Testis (tissue), 3 donors: Measurements from ENCODE around the gene CD27. TPM values are rescaled to one million over a fixed set of nuclear protein-coding genes. Genes with fewer than 3 reads are reported as not detected.

Experiments
- DNase-seq: peaks from one replicate; pipeline ENCODE4 v3.0.0-alpha.2; 2019
- H3K27ac ChIP-seq, 2 donors: fragments of 200-600 bp; sonication (generic); one replicate each; pipeline ENCODE4 v1.5.1; 2019
- H3K27me3 ChIP-seq: fragments of 200-600 bp; sonication (generic); one replicate; pipeline ENCODE4 v1.5.1; 2019
- H3K36me3 ChIP-seq: fragments of 200-600 bp; sonication (generic); one replicate; pipeline ENCODE4 v1.5.1; 2017; ENCODE audit warnings: low read depth; ENCODE audit errors: missing control alignments
- H3K4me1 ChIP-seq: fragments of 200-600 bp; sonication (generic); one replicate; pipeline ENCODE4 v1.5.1; 2019
- H3K4me3 ChIP-seq, 2 donors: fragments of 200-600 bp; sonication (generic); one replicate each; pipeline ENCODE4 v1.5.1; 2017 to 2019
- H3K9me3 ChIP-seq: fragments of 200-600 bp; sonication (generic); one replicate; pipeline ENCODE4 v1.5.1; 2017
- CTCF ChIP-seq, 3 experiments: fragments of 450-650 bp in 2 of 3; fragments of 200-600 bp in 1 of 3; sonication (generic) in 1 of 3; IDR thresholded peaks; one replicate each; pipeline ENCODE4 v1.5.1; 2016 to 2019; ENCODE audit warnings: antibody characterized with exemption in 3 of 3, mild to moderate bottlenecking in 2 of 3, moderate library complexity in 1 of 3
- POLR2A ChIP-seq: fragments of 450-650 bp; IDR thresholded peaks from one replicate; pipeline ENCODE4 v1.6.1; 2017; ENCODE audit warnings: antibody characterized with exemption, mild to moderate bottlenecking, moderate library complexity
- WGBS, 2 donors: methylation state at CpG; one replicate each; pipeline ENCODE4 v1.1.5; 2018; 5-methylcytosine and 5-hydroxymethylcytosine counted together
- intact Hi-C: fragments of 100-400 bp; cut with DNase I; formaldehyde crosslinking; loops from one replicate; pipeline ENCODE4 v1.15.1; 2023; ENCODE audit warnings: low total_unique reads
- polyA plus RNA-seq: library from polyadenylated mRNA; stranded (reverse); fragments of 350-450 nt; fragmentation: Illumina TruSeq; extraction: RNeasy Lipid Tissue Mini Kit (QIAGEN cat#74804); gene quantifications from one replicate; pipeline ENCODE4 v1.2.3, GENCODE V29; 2014; ENCODE audit warnings: low read depth, low replicate concordance; ENCODE audit not compliant: insufficient read depth
- total RNA-seq, 2 donors: library from RNA; depleted of rRNA; stranded (reverse); fragments of >200 nt; gene quantifications; one replicate each; pipeline ENCODE4 v1.2.3, GENCODE V29; 2016

The CD27 gene
- total and polyA plus RNA-seq, 3 donors from 2014 or later, result 0.74 to 3.7 TPM; not detected in 1

- peaks cover 13% of the 10 kb centered on the region for H3K4me1 ChIP-seq
- TF ChIP-seq CTCF (IDR thresholded peaks at IDR 0.05), result no peak
- TF ChIP-seq POLR2A, result no peak
- no peak overlapping the region for H3K4me3 ChIP-seq
- intact Hi-C loops, result no loop called here
- H3K27me3 ChIP-seq, result no peaks in the 10 kb centered on the region
- no peak for DNase-seq
- no peaks in the 10 kb centered on the region for H3K9me3 ChIP-seq
- H3K27ac ChIP-seq, result no peak overlapping the region
- no peaks in the 10 kb centered on the region for H3K36me3 ChIP-seq
These were observed 23.5 kb downstream of the CD27 start for GRCh38 chr12:6468283-6468575.

- intact Hi-C loops, result no loop called here
- H3K27me3 ChIP-seq, result no peaks in the 10 kb centered on the region
- 66 to 78% methylated on average over 6 of the region's 6 CpGs for WGBS, 2 donors
- peaks cover 13% of the 10 kb centered on the region for H3K4me1 ChIP-seq
- DNase-seq, result no peak
- H3K4me3 ChIP-seq, result no peak overlapping the region
- TF ChIP-seq POLR2A (no peak), CTCF (IDR thresholded peaks at IDR 0.05) (no peak)
- no peak overlapping the region for H3K27ac ChIP-seq
- H3K36me3 ChIP-seq, result no peaks in the 10 kb centered on the region
- H3K9me3 ChIP-seq, result no peaks in the 10 kb centered on the region
These were observed 24.3 kb downstream of the CD27 start for GRCh38 chr12:6469092-6469491.

DNA sequence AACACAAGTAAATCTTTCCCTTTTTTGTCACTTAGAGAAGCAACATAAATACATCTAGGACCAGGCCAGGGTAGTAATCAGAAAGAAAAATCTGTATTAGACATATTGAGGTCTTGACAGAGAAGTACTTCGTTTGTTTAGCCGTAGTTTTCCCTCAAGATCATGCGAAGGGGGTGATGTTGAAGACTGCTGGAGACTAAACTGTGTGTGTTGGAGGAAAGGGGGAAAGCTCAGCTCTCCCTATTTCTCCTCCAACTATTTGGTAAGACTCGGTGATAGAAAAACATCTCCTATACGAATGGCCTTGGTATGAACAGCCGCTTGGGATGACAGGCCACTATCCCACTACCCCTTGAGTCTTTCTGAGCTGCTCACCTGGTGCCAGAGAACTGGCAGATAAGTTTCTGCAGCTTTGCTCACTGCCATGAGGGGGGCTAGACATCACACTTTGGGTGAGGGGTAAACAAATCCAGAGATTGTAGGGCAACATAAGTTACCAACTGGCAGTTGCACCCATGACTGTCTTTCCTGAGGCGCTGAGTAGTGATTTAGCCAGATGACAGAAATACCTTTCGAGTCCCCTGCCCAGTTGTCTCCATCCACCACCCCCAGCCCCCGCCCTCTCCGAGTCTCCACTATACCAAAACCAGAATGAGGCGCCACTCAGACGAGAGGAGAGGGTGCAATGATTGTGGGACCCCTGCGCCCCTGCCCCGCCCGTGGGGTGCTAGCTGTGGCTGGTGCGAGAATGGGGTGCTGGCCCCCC lies 25.0 kb downstream of the CD27 start:
- Histone ChIP-seq H3K36me3 (no peaks in the 10 kb centered on the region), H3K9me3 (no peaks in the 10 kb centered on the region), H3K27me3 (no peaks in the 10 kb centered on the region), H3K4me3 (peak overlapping the region; percentile 79 to 80), H3K27ac (peak overlapping the region; percentile 60 to 77), H3K4me1 (peaks cover 13% of the 10 kb centered on the region)
- 20 to 26% methylated on average over 15 to 16 of the region's 16 CpGs for WGBS, 2 donors
- DNase-seq, result no peak
- no peak for TF ChIP-seq CTCF (IDR thresholded peaks at IDR 0.05)
- TF ChIP-seq POLR2A, result no peak
- intact Hi-C loops, result no loop called here

DNA sequence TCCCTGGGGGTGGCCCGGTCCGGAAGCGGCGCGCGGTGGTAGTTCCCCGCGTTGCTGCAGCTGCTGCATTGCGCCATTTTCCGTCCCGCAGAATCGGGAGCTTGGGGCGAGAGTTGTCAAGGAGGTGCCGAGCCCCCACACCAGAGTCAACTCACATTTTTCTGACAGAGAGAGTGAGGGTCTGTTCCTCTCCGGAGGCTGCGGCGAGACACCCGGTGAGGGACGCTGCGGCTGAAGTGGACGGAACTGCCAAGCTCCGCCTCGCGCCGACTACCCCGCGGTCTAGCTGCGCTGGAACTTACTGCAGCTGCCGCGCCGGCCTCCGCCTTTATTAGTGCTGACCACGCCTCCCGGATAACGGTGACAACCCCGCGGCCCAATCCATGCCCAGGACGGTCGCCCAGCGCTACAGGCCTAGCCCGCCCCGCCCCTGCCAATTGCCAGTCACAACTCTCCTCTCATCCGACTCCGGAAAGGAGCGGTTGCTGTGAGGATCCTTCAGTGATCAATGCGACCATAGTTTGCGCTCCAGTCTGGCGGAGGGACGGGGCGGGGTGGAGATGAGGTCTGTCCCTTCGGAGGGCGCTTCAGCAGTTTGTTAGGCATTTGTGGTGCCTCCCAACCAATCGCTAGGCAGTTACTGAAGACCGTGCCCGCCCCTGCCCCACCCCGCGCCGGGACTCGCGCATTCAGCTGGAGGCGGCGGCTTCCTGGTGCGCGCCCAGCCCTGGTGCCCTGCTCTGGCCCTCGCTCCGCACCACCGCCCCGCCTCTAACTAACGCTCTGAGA lies 25.8 kb downstream of the CD27 start, which contains the start of gene VAMP1:
TSS of gene VAMP1 (minus strand) at position 303 of the 789 bp plus-strand sequence. CDS start at position 157, 146 bp downstream.
- Histone ChIP-seq H3K9me3 (no peaks in the 10 kb centered on the region), H3K4me3 (peak within 1 kb of the TSS; percentile 79 to 80), H3K27me3 (no peaks in the 10 kb centered on the region), H3K4me1 (peaks cover 13% of the 10 kb centered on the region), H3K27ac (peak within 1 kb of the TSS; percentile 60 to 77), H3K36me3 (no peaks in the 10 kb centered on the region)
- intact Hi-C loops, result no loop called here
- peak; percentile 99 for DNase-seq
- WGBS, 2 donors, result 0% methylated on average over 8 to 69 of the region's 69 CpGs
- peak in 2 of 3 experiments; percentile 4 to 25 for TF ChIP-seq CTCF (IDR thresholded peaks at IDR 0.05)
- TF ChIP-seq POLR2A, result peak; percentile 96
